DMS 273 treated with DMSO at 0.1 percent for 48 hours (cell line): ENCODE data around the gene CCL4L2.
"Not testable (repeated sequence)": the region's sequence is repeated elsewhere in the genome, so short reads cannot be mapped to it uniquely, and the experiment has no call there.

ENCODE experiments used
- DNase-seq: peaks from one replicate; lab custom pipeline; 2025; lab: John Stamatoyannopoulos, UW

The CCL4L2 gene

GRCh38 chr17:36221581-36222100 lies 10.8 kb downstream of the CCL4L2 start:
- not testable (repeated sequence) for DNase-seq

- not testable (repeated sequence) for DNase-seq
Observed at GRCh38 chr17:36222967-36223366, 12.1 kb downstream of the CCL4L2 start.

GRCh38 chr17:36229644-36230043 lies 18.8 kb downstream of the CCL4L2 start:
- DNase-seq: not testable (repeated sequence)

GRCh38 chr17:36242046-36242445 lies 31.2 kb downstream of the CCL4L2 start:
- not testable (repeated sequence) for DNase-seq
